AG09309 (cell line): Measurements from ENCODE around the gene TIAM1.

Experiments
- DNase-seq: peaks from one replicate; pipeline ENCODE4 v3.0.0-alpha.2; 2010; ENCODE audit warnings: low read depth
- H3K4me3 ChIP-seq: 2 replicates; pipeline ENCODE4 v1.5.1; 2011; ENCODE audit warnings: mild to moderate bottlenecking, low read depth, low read length, moderate library complexity; ENCODE audit not compliant: control insufficient read depth
- CTCF ChIP-seq: IDR thresholded peaks from 2 replicates; pipeline ENCODE4 v1.5.1; 2011; ENCODE audit warnings: mild to moderate bottlenecking, low read depth, low read length, inconsistent platforms; ENCODE audit not compliant: insufficient read depth, control insufficient read depth; ENCODE audit errors: missing control alignments

The TIAM1 gene

GRCh38 chr21:31162079-31162699, 181.9 kb downstream of the TIAM1 start:
- TF ChIP-seq CTCF: no peak
- DNase-seq: no peak
- no peak overlapping the region for H3K4me3 ChIP-seq

- DNase-seq: no peak
- no peak for TF ChIP-seq CTCF
- no peak overlapping the region for H3K4me3 ChIP-seq
Observed at GRCh38 chr21:31161157-31161556, 182.9 kb downstream of the TIAM1 start.

- no peak for DNase-seq
- no peak overlapping the region for H3K4me3 ChIP-seq
- no peak for TF ChIP-seq CTCF
Observed at GRCh38 chr21:31159808-31160207, 184.3 kb downstream of the TIAM1 start.

GRCh38 chr21:31158789-31159581, 185.1 kb downstream of the TIAM1 start:
- H3K4me3 ChIP-seq: no peak overlapping the region
- TF ChIP-seq CTCF: no peak

GRCh38 chr21:31157756-31158155, 186.3 kb downstream of the TIAM1 start:
- TF ChIP-seq CTCF: no peak
- no peak for DNase-seq
- no peak overlapping the region for H3K4me3 ChIP-seq

More at GRCh38 chr21:31158789-31159581, 185.1 kb downstream of the TIAM1 start:
- no peak for DNase-seq

- no peak overlapping the region for H3K4me3 ChIP-seq
- TF ChIP-seq CTCF: no peak
- no peak for DNase-seq
Observed at GRCh38 chr21:31156662-31157061, 187.4 kb downstream of the TIAM1 start.
